ENCODE data around the gene RASGEF1C.

- TF ChIP-seq CTCF (IDR thresholded peaks at IDR 0.05) (no peak), EZH2 (IDR thresholded peaks at IDR 0.05) (no peak)
Observed at GRCh38 chr5:180211761-180212035, 2.7 kb upstream of the RASGEF1C start.
